ENCODE measurements around the gene FAM83G. TPM values are rescaled to one million over a fixed set of nuclear protein-coding genes. Genes with fewer than 3 reads are reported as not detected.

Gene FAM83G
- total RNA-seq, 1 donor from 2014 or later: 7.2 TPM

DNA sequence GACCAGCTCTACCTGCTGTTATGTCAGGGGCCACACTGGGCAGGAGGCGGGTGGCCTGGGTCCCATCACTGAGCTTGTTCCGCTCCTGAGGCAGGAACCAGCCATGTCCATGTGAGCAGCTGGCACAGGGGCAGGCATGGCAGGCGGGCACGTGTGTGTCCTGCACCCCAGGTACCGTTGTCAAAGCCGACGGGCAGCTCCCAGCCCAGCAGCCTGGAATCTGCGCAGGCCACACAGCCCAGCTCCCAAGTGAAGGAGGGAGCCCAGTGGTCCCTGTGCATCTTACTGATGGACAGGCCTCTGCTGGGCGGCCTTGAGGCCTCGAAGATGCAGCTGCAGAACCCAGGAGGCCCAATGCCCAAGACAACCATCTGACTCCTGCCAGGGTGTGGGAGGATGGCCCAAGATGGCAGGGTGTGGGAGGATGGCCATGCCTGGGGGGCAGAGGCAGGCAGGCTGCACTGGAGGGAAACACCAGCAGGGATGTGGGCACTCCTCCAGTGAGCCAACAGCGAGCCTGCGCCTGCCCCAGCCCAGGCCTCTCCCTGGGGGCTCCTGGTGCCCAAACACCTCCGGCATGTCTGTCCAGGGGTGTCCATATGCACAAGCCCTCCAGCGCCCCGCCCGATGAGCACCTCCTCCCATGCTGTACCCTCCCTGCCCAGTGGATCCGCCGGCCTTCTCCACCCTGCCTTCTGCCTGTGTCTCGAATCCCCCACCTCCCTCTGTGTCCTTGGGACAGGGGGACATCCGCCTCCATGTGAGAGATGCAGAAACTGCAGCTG lies 12.8 kb downstream of the FAM83G start:
- DNase-seq (ENCODE audit: low read depth in 2 of 2): no peak

DNA sequence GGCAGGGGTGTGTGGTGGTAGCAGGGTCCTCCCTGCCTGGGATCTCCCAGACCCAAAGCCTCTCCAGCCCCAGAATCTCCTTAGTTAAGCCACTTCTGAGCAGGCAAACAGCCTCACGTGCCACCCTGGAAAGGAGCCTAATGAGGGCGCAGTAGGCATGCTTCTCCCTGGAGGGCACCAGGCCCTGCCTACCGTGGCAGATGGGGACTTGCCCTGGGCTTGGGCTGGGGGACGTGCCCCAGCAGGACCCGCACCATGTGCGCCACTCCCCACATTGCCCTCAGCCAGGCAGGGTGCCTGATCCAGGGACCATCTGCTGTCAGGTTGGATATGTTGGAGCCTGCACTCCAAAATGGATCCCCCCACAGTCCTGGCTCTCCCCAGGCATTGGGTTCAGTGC lies 14.2 kb downstream of the FAM83G start:
- DNase-seq (ENCODE audit: low read depth in 2 of 2): no peak

GRCh38 chr17:18988546-18989173 lies 15.9 kb downstream of the FAM83G start:
- peak; percentile 60 to 70 for DNase-seq (ENCODE audit: low read depth in 2 of 2)

DNA sequence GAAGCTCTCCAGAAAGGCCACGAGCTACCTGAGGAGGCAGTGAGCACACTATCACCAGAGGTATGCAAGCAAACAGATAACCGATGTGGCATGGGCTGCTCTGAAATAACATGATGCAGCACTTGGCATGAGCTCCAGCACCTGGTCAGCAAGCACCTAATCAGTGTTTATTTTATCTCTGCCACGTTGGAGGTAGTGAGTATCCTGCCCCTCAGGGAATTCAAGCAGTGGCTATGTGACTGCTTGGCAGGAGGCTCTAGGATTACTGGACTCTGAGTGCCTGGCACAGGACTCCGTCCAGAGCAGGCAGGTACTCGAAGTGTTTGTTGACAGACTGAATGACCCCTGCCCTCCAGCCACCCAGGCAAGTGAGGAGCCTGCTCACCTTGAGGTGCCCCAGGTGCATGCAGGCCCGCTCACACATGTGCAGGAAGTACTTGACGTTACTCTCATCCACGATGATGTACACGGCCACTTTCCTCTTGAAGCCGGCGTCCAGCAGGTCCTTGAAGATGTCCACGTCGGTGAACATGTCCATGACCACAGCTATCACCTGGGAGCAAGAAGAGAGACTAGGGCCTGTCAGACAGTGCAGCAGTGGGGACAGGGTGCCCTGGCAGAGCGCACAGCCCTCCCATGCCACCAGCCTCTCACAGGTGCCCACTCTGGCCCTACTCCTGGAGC lies 16.6 kb downstream of the FAM83G start:
- no peak for DNase-seq (ENCODE audit: low read depth in 2 of 2)

DNA sequence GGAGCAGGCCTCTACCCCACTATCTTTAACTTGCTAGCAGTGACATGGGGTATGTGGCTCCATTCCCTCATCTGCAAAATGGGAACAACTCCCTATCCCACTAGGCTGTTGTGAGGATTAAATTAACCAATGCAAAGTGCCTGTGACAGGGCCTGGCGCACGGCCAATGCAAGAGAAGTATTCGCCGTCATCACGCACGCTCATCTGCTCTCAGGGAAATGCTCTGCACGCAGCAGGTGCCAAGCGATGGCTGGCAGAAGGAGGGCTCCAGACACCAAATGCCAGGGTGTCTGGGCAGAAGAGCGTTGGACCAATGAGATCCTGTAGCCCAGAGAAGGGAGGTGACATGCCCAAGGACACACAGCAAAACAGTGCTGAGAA lies 17.3 kb downstream of the FAM83G start:
- no peak for DNase-seq (ENCODE audit: low read depth in 2 of 2)

DNA sequence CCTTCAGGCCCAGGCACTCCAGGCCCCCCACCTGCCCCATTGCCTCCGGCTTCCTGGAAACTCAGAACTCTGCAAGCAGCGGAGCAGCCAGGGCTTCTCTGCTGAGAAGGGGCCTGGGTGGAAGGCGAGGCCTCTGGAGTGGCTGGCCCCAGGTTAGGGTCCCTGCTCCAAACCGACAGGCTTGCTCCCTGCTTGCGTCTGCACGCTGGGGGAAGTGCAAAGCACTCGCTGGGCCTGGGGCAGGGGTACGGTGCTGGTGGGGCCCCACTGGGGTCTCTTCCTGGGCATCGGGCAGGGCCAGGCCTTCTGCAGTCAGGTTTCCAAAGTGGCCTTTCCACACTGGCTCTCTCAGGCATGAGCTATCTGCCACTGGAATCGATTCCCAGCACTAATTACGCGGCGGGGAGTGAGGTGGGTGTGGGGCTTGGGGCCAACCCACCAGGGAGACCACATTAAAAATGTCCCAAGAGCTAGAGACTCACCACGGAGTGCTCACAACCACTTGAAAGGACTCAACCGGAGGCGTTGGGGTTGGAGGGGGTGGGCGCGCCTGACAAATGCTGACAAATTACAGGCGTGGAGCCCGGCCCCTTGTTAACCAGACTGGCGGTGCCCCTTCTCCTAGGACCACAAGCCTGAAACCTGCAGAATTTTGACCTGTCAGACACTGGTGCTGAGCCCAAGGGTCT lies 17.9 kb downstream of the FAM83G start:
- no peak for DNase-seq (ENCODE audit: low read depth in 2 of 2)

DNA sequence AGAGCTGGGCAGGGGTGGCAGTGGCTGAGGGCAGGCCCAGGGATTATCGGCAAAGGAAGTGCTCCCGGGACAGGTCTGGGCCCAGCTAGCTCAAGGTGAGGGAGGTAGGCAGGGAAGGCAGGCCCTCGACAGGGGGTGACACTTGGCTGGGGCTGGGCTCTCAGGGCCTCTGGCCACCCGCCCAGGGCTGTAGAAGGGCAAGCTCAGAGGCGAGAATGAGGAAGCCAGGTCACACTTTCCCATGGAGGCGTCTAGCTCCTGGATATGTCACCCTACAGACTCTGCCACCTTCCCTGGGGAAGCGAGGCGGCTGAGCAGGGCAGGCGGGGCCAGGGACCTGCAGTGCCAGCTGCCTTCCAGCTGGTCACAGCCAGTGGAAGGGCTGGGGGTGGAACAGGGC lies 19.1 kb downstream of the FAM83G start:
- no peak for DNase-seq (ENCODE audit: low read depth in 2 of 2)

- no peak for DNase-seq (ENCODE audit: low read depth in 2 of 2)
These were observed 20.1 kb downstream of the FAM83G start for GRCh38 chr17:18984273-18985114.

- DNase-seq (ENCODE audit: low read depth in 2 of 2): peak; percentile 23 to 49
These were observed 22.7 kb downstream of the FAM83G start for GRCh38 chr17:18981642-18982424.

DNA sequence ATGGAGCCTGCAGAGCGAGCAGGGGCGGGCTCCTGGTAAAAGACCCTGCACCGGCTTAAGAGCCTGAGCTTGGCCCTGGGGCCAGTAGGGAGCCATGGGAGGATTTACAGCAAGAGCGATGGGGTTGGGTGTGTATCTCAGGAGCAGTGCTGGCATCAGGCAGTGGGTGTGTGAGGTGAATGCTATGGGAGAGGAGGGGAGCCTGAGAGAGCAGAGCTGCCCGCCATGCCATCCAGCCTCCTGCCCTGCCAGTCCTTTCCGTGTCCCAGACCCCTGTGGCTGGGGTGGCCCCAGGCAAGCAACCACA lies 23.3 kb downstream of the FAM83G start:
- no peak for DNase-seq (ENCODE audit: low read depth in 2 of 2)

DNA sequence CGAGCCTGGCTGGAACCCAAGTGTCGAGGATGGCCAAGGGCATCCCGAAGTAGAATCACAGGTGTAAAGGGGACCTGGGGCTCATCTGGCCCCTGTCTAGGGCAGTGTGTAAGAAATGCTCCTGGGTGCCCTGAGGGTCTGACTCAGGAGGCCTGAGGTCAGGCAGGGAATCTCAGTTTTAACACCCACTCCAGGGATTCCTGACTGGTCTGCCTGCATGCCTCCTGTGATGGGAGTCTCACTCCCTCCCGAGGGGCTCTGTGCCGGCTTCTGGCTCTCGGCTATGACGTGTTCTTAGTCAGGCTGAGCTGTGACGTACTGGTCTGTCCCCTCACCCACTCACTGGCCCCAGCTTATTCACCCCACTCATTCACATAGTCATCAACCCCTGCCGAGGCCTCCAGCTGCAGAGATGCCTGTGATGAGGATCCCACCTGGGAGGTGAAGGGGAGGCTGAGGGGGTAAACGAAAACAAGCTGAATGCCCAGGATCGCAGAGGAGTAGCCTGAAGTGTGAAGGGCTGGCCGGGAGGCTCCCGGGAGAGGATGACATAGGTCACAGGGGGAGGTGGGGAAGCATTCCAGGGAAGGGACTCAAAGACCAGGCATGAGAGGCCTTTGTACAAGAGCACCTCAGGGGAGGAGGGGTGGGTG lies 23.8 kb downstream of the FAM83G start:
- DNase-seq (ENCODE audit: low read depth in 2 of 2): no peak

- no peak for DNase-seq (ENCODE audit: low read depth in 2 of 2)
These were observed 25.9 kb downstream of the FAM83G start for GRCh38 chr17:18978655-18979054.

GRCh38 chr17:18978050-18978449 lies 26.5 kb downstream of the FAM83G start:
- no peak for DNase-seq (ENCODE audit: low read depth in 2 of 2)

GRCh38 chr17:18977646-18978045 lies 26.9 kb downstream of the FAM83G start:
- DNase-seq (ENCODE audit: low read depth in 2 of 2): no peak

DNA sequence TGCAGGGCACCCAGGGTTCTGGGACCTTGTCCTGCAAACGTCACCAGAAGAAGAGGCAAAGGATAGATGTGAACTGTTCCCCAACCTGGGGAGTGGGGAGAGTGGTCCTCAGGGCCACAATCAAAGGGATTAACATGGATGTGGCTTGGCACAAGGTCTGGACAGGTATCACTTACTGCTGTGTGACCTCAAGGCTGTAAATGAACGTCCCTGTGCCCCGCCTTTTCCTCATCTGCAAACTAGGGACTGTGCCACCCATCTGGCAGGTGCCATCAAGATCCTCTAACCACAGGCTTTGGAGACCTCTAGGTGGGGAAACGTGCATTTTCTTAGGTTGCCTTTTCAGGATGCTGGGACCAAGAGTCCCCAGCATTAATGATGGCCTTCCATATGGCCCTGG lies 27.5 kb downstream of the FAM83G start:
- DNase-seq (ENCODE audit: low read depth in 2 of 2): no peak

- no peak for DNase-seq (ENCODE audit: low read depth in 2 of 2)
These were observed 28.4 kb downstream of the FAM83G start for GRCh38 chr17:18976201-18976600.

- no peak for DNase-seq (ENCODE audit: low read depth in 2 of 2)
These were observed 29.0 kb downstream of the FAM83G start for GRCh38 chr17:18975597-18975996.

DNA sequence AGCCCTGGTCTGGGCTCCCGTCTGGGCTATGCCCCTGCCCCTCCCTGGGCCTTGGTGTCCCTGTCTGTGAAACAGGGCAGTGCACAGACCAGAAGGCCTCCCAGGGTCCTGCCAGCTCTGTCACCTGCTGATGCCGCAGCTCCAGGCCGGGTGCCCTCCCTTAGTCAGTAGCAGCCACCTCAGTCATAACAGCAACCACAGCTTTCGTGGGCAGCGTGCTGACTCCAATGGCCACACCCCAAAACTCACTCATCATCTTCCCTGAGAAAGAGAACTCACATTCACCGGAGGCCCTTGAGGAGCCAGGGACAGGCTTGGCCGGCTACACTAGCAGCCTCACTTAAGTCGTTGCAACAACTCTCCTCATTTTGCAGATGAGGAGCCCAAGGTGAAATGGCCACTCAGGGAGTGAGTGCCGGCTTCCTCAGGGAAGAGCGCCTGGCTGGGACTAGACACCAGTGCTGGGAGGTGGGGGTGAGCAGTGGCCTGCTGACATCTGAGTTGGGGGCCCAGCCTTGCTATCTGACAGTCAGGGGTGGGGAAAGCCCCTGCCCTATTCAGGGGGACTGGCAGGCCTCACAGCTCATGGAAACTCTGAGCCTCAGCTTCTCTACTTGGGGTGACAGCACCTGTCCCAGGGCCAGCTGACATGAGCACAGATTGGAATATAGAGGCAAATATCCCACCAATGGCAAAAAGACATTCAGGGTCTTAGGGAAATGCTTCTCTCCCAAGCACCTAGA lies 30.0 kb downstream of the FAM83G start:
- no peak for DNase-seq (ENCODE audit: low read depth in 2 of 2)

DNA sequence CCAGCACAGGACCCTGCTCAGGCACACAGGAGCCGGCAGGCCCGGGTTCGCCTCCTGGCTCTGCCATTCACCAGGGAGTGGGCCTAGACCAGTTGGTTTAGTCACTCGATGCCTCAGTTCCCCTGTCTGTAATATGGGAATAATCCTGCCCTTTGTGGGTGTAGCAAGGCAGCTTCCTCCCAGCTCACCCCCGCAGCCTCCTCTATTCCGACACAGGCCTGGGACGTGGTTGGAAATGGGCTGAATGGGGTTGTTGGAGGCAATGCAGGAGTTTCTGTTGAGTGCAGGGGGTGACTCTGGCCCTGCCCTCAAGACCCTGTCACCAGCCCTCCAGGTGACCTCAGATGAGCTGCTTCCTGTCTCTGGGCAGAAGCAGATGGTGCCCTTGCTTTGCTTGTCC lies 32.8 kb downstream of the FAM83G start:
- no peak for DNase-seq (ENCODE audit: low read depth in 2 of 2)

All from dermis microvascular lymphatic vessel endothelial cell (primary cell).